Inferior parietal cortex (tissue), 1 donor: ENCODE results near the gene WIPF2.
A peak's percentile ranks its signal among the peaks of the same experiment; 100 is the strongest.
"Not testable (repeated sequence)": the region's sequence is repeated elsewhere in the genome, so short reads cannot be mapped to it uniquely, and the experiment has no call there.

Experiments used
- DNase-seq: peaks from one replicate; pipeline ENCODE4 v3.0.0-alpha.2; 2016; ENCODE audit errors: extremely low spot score

Gene WIPF2

GRCh38 chr17:40192961-40193360 lies 26.1 kb upstream of the WIPF2 start:
- no peak for DNase-seq

- no peak for DNase-seq
Observed at GRCh38 chr17:40194821-40195220, 24.3 kb upstream of the WIPF2 start.

- DNase-seq: no peak
Observed at GRCh38 chr17:40197550-40197949, 21.6 kb upstream of the WIPF2 start.

GRCh38 chr17:40197965-40198456 lies 21.1 kb upstream of the WIPF2 start:
- not testable (repeated sequence) for DNase-seq

GRCh38 chr17:40198576-40198975 lies 20.5 kb upstream of the WIPF2 start:
- DNase-seq: no peak

- DNase-seq: no peak
Observed at GRCh38 chr17:40203131-40203530, 16.0 kb upstream of the WIPF2 start.

- DNase-seq: not testable (repeated sequence)
Observed at GRCh38 chr17:40206193-40206592, 12.9 kb upstream of the WIPF2 start.

GRCh38 chr17:40209404-40210093 lies 9.6 kb upstream of the WIPF2 start:
- no peak for DNase-seq

- DNase-seq: not testable (repeated sequence)
Observed at GRCh38 chr17:40213914-40214313, 5.2 kb upstream of the WIPF2 start.

GRCh38 chr17:40218006-40218739 lies 931 bp upstream of the WIPF2 start:
- no peak for DNase-seq

GRCh38 chr17:40219594-40220338 lies 662 bp downstream of the WIPF2 start:
- peak; percentile 55 for DNase-seq

GRCh38 chr17:40224718-40225550 lies 5.8 kb downstream of the WIPF2 start:
- DNase-seq: peak; percentile 61

GRCh38 chr17:40229146-40229545 lies 10.0 kb downstream of the WIPF2 start:
- not testable (repeated sequence) for DNase-seq

- no peak for DNase-seq
Observed at GRCh38 chr17:40230670-40231069, 11.6 kb downstream of the WIPF2 start.

GRCh38 chr17:40231928-40232327 lies 12.8 kb downstream of the WIPF2 start:
- not testable (repeated sequence) for DNase-seq

GRCh38 chr17:40241252-40241834 lies 22.2 kb downstream of the WIPF2 start:
- DNase-seq: no peak

GRCh38 chr17:40242774-40243173 lies 23.7 kb downstream of the WIPF2 start:
- no peak for DNase-seq

- DNase-seq: no peak
Observed at GRCh38 chr17:40243761-40244160, 24.7 kb downstream of the WIPF2 start.

- no peak for DNase-seq
Observed at GRCh38 chr17:40244255-40244654, 25.2 kb downstream of the WIPF2 start.

GRCh38 chr17:40247926-40248495 lies 28.9 kb downstream of the WIPF2 start:
- DNase-seq: no peak

- DNase-seq: no peak
Observed at GRCh38 chr17:40248507-40248906, 29.4 kb downstream of the WIPF2 start.
